B cell (primary cell): ENCODE results near the gene ZNF14. TPM values are rescaled to one million over a fixed set of nuclear protein-coding genes. Genes with fewer than 3 reads are reported as not detected.

Experiments used
- ATAC-seq: fragments of 200-7000 bp; cut with Tn5 transposase; one replicate; pipeline ENCODE4 v1.10.0; 2021; ENCODE audit warnings: low read depth, mild to moderate bottlenecking, moderate number of reproducible peaks, moderate library complexity
- CTCF ChIA-PET: fragments of 350-600 bp; sonication (Branson Sonifier 250); formaldehyde crosslinking; loops from one replicate; lab custom pipeline; 2021; ENCODE audit warnings: antibody characterized with exemption, inconsistent platforms; lab: Charles Lee
- POLR2A ChIA-PET: fragments of 350-600 bp; sonication (Branson Sonifier 250); formaldehyde crosslinking; loops from one replicate; lab custom pipeline; 2021; ENCODE audit warnings: antibody characterized with exemption; lab: Charles Lee
- DNase-seq: peaks from one replicate; pipeline ENCODE4 v3.0.0; 2013
- H2AFZ ChIP-seq: 2 replicates; pipeline ENCODE4 v1.6.1; 2012; ENCODE audit warnings: mild to moderate bottlenecking, low read depth, low read length; ENCODE audit not compliant: insufficient read depth, poor library complexity, severe bottlenecking
- H3K27ac ChIP-seq, 2 donors: 1 replicate in 1 of 2; 2 replicates in 1 of 2; pipeline ENCODE4 v1.5.1; 2012 to 2013; ENCODE audit warnings: low read length in 2 of 2, mild to moderate bottlenecking in 2 of 2, moderate library complexity in 1 of 2
- H3K27me3 ChIP-seq, 4 experiments: fragments of 200-600 bp in 1 of 4; sonication (generic) in 1 of 4; replicated peaks in 1 of 4; 1 replicate in 2 of 4; 2 replicates in 2 of 4; pipeline versions ENCODE4 v1.6.1 to v1.7.0; 2013 to 2016; ENCODE audit warnings: low read length in 3 of 4, mild to moderate bottlenecking in 2 of 4, mixed read lengths in 1 of 4, moderate library complexity in 1 of 4; ENCODE audit not compliant: insufficient read depth in 4 of 4, control insufficient read depth in 3 of 4; ENCODE audit errors: control extremely low read depth in 1 of 4
- H3K36me3 ChIP-seq, 2 experiments: replicated peaks in 1 of 2; 1 replicate in 1 of 2; 2 replicates in 1 of 2; pipeline versions ENCODE4 v1.6.1 to v1.7.1; 2013; ENCODE audit warnings: low read length in 1 of 2; ENCODE audit not compliant: insufficient read depth in 2 of 2, control insufficient read depth in 1 of 2; ENCODE audit errors: control extremely low read depth in 1 of 2, extremely low read depth in 1 of 2
- H3K4me1 ChIP-seq, 2 donors: fragments of 200-600 bp in 1 of 2; sonication (generic) in 1 of 2; 1 replicate in 1 of 2; 2 replicates in 1 of 2; pipeline versions ENCODE4 v1.5.1 to v1.6.1; 2013 to 2017; ENCODE audit warnings: low read length in 2 of 2; ENCODE audit not compliant: control insufficient read depth in 2 of 2, insufficient read depth in 2 of 2
- H3K4me2 ChIP-seq: replicated peaks from 2 replicates; pipeline ENCODE3; 2012; ENCODE audit warnings: mild to moderate bottlenecking, low read depth, low read length; ENCODE audit not compliant: poor library complexity, severe bottlenecking
- H3K4me3 ChIP-seq, 5 experiments: fragments of 200-600 bp in 1 of 5; sonication (generic) in 1 of 5; 1 replicate in 3 of 5; 2 replicates in 2 of 5; pipeline versions ENCODE4 v1.5.1 to v1.7.0; 2011 to 2016; ENCODE audit warnings: low read length in 4 of 5, mild to moderate bottlenecking in 4 of 5, low read depth in 2 of 5, control low read depth in 1 of 5, moderate library complexity in 1 of 5; ENCODE audit not compliant: insufficient read depth in 1 of 5; ENCODE audit errors: control extremely low read depth in 1 of 5, extremely low read depth in 1 of 5
- H3K79me2 ChIP-seq: fragments of 200-600 bp; sonication (generic); one replicate; pipeline ENCODE4 v1.6.0; 2016; ENCODE audit warnings: low read length; ENCODE audit not compliant: control insufficient read depth, insufficient read depth
- H3K9ac ChIP-seq: fragments of 200-600 bp; sonication (generic); 2 replicates; pipeline ENCODE4 v1.6.1; 2017; ENCODE audit warnings: mild to moderate bottlenecking, low read length, moderate library complexity
- H3K9me3 ChIP-seq, 3 donors: one replicate each; pipeline versions ENCODE4 v1.6.1 to v1.7.1; 2013; ENCODE audit warnings: low read length in 2 of 3; ENCODE audit not compliant: control insufficient read depth in 2 of 3, insufficient read depth in 1 of 3; ENCODE audit errors: control extremely low read depth in 1 of 3
- H4K20me1 ChIP-seq: 2 replicates; pipeline ENCODE4 v1.6.0; 2012; ENCODE audit warnings: mild to moderate bottlenecking, low read length; ENCODE audit not compliant: insufficient read depth, control insufficient read depth, poor library complexity, severe bottlenecking
- H3K27ac Mint-ChIP-seq: one replicate; pipeline ENCODE4 v1.8.0; 2021; ENCODE audit warnings: mixed read lengths
- H3K27me3 Mint-ChIP-seq: one replicate; pipeline ENCODE4 v1.8.0; 2021; ENCODE audit warnings: mixed read lengths
- H3K4me1 Mint-ChIP-seq: one replicate; pipeline ENCODE4 v1.8.0; 2021; ENCODE audit warnings: mixed read lengths
- H3K4me3 Mint-ChIP-seq: one replicate; pipeline ENCODE4 v1.8.0; 2021; ENCODE audit warnings: mixed read lengths
- H3K9me3 Mint-ChIP-seq: one replicate; pipeline ENCODE4 v1.8.0; 2022; ENCODE audit warnings: mixed read lengths; ENCODE audit not compliant: insufficient read depth
- CTCF ChIP-seq: fragments of 200-600 bp; IDR thresholded peaks from one replicate; pipeline ENCODE4 v1.8.0; 2022; ENCODE audit warnings: antibody characterized with exemption, mild to moderate bottlenecking
- EZH2 ChIP-seq: IDR thresholded peaks from 2 replicates; pipeline ENCODE4 v1.6.1; 2012; ENCODE audit warnings: borderline replicate concordance, low read depth, mild to moderate bottlenecking, moderate library complexity, low read length; ENCODE audit not compliant: insufficient read depth, poor library complexity, severe bottlenecking
- WGBS: methylation state at CpG from one replicate; pipeline ENCODE4 v1.1.5; 2013; ENCODE audit warnings: missing lambda C conversion rate; ENCODE audit not compliant: insufficient coverage; 5-methylcytosine and 5-hydroxymethylcytosine counted together
- intact Hi-C: fragments of 100-400 bp; cut with micrococcal nuclease; formaldehyde crosslinking; loops from one replicate; pipeline ENCODE4 v1.10.0; 2022
- polyA plus RNA-seq: library from polyadenylated mRNA; depleted of rRNA; stranded (reverse); fragments of >200 nt; gene quantifications from 2 replicates; pipeline ENCODE4 v1.2.3, GENCODE V29; 2012
- total RNA-seq, 2 donors: library from RNA; stranded (reverse); fragments of 120-200 nt in 1 of 2; gene quantifications; 1 replicate in 1 of 2; 2 replicates in 1 of 2; pipeline versions ENCODE4 v1.2.3 to v1.2.4, GENCODE V29; 2013 to 2022

ZNF14 gene
- total and polyA plus RNA-seq, 2 donors (not counting 1 experiment from before 2014, with no cell fraction given) = 3.4 to 21.0 TPM

GRCh38 chr19:19743176-19743575, 10.3 kb upstream of the ZNF14 start:
- Mint-ChIP-seq H3K4me1 (no peaks in the 10 kb centered on the region), H3K27me3 (no peaks in the 10 kb centered on the region), H3K27ac (no peak overlapping the region), H3K9me3 (no peaks in the 10 kb centered on the region), H3K4me3 (no peak overlapping the region)
- Histone ChIP-seq H2AFZ (no peak overlapping the region), H3K36me3 (no peaks in the 10 kb centered on the region), H3K27me3 (no peaks in the 10 kb centered on the region), H3K79me2 (no peaks in the 10 kb centered on the region), H3K4me1 (peaks cover 0 to 3% of the 10 kb centered on the region in 2 donors), H3K27ac (no peak overlapping the region), H3K9ac (no peak overlapping the region), H4K20me1 (no peaks in the 10 kb centered on the region), H3K9me3 (peaks cover 0 to 9% (median 0%) of the 10 kb centered on the region in 3 donors), H3K4me2 (no peak overlapping the region), H3K4me3 (no peak overlapping the region)
- DNase-seq (no peak), ATAC-seq (no peak)
- ChIA-PET CTCF (no interaction called here), POLR2A (no interaction called here)
- no peak for TF ChIP-seq CTCF
- TF ChIP-seq EZH2 = no peak
- 95% methylated on average over 6 of the region's 6 CpGs for WGBS
- intact Hi-C loops = no loop called here

DNA sequence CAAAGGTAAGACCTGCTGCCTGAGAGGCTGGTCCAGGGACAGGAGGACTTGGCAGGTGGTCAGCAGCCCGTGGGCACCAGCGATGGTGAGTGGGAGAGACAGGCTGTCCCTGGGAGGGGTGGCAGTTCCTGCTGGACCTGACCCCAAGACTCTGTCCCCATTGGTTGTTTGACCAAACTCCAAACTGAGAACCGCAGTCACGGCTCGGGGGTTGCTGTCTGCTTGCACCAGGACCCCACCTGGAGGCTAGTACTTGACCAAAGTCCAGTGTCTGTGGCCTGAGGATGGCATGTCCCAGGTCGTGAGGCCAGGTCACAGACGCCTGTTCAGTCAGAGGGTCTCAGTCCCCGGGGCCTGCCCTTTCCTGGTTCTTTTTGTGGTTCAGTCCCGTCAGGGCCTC, 9.9 kb upstream of the ZNF14 start:
- no peaks in the 10 kb centered on the region for H3K9me3 Mint-ChIP-seq
- no peak overlapping the region for H2AFZ ChIP-seq
- intact Hi-C loops = no loop called here
- no peaks in the 10 kb centered on the region for H4K20me1 ChIP-seq
- no peaks in the 10 kb centered on the region for H3K27me3 Mint-ChIP-seq
- WGBS = 88% methylated on average over 9 of the region's 9 CpGs
- TF ChIP-seq CTCF (no peak), EZH2 (no peak)
- POLR2A ChIA-PET = no interaction called here
- no peak overlapping the region for H3K4me2 ChIP-seq
- no peaks in the 10 kb centered on the region for H3K27me3 ChIP-seq
- no peak overlapping the region for H3K9ac ChIP-seq
- H3K4me1 Mint-ChIP-seq = no peaks in the 10 kb centered on the region
- H3K9me3 ChIP-seq = peaks cover 0 to 10% (median 0%) of the 10 kb centered on the region in 3 donors
- no peak overlapping the region for H3K4me3 Mint-ChIP-seq
- DNase-seq (no peak), ATAC-seq (no peak)
- no peaks in the 10 kb centered on the region for H3K36me3 ChIP-seq
- H3K27ac Mint-ChIP-seq = no peak overlapping the region
- no peak overlapping the region for H3K27ac ChIP-seq
- CTCF ChIA-PET = no interaction called here
- no peaks in the 10 kb centered on the region for H3K79me2 ChIP-seq
- H3K4me3 ChIP-seq = no peak overlapping the region
- H3K4me1 ChIP-seq = peaks cover 0 to 3% of the 10 kb centered on the region in 2 donors
